Hematopoietic multipotent progenitor cell treated with erythropoietin and hydrocortisone succinate and interleukin-3 and kit ligand, for 4 days (in vitro differentiated cells): ENCODE measurements around the gene FBXW8.

ENCODE experiments used
- DNase-seq: peaks from one replicate; pipeline ENCODE4 v3.0.0-alpha.2; 2015

Gene FBXW8

DNA sequence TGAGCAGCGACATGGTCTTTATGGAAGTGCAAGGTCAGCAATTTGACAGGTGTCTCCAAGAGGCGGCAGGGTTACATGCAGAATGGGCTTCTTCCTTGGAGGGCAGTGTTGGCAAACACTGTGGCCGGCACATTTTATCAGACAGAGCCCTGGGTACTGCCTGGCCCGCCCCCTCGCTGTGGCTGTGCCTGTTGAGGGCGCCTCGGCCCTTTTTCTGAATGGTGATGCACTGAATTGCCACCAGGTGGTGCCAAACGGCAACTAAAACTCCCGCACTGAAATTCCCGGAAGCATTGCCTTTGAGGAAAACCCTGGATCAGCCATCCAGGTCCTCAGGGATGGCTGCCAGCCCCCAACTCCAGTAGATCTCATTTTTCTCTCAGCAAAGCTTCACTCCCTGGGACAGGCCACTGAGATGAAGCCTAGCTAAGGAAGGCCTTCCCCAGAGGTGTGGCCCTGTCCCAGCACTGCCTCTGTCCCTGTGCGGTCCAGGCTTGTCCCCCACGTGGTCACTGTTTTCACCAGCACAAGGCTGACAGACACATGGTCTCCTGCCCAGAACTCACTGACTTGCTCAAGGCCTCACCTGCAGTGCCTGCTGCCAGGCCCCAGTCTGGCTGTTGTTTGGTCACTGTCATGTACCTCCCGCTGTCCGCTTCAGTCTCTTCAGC lies 114.9 kb downstream of the FBXW8 start:
- DNase-seq, result peak; percentile 87

DNA sequence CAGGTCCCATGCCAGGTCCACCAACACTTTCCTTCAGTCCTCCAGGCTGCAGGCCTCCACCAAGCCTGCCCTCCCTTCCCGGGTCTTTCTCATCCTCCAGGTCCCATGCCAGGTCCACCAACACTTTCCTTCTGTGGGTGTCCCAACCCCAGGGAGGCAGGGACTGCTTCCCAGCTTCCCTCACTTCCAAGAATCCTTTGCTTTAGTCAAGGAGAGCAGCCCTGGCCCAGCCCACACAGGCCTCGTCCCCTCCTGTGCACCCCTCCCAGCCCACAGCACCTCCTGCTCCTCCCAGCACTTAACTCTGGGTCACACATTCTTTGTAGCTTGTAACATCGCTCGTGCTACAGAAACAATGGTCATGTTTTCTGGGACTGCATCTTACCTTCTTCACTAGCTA lies 115.6 kb downstream of the FBXW8 start:
- DNase-seq, result no peak

DNA sequence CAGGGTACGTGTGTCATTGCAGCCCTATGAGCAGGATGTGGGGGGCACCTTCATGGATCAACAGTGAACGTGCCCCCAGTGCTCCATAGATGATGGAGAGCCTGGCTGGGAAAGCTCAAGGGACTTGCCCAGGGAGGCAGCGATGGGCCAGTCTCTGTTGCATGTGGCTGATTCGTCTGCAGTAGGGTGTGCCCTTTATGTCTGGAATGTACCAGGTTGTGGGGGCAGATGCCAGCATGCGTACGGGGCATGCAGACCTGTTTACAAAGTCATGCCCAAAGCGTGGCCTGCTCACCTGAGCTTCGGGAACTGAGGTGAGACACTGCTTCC lies 116.1 kb downstream of the FBXW8 start:
- no peak for DNase-seq

DNA sequence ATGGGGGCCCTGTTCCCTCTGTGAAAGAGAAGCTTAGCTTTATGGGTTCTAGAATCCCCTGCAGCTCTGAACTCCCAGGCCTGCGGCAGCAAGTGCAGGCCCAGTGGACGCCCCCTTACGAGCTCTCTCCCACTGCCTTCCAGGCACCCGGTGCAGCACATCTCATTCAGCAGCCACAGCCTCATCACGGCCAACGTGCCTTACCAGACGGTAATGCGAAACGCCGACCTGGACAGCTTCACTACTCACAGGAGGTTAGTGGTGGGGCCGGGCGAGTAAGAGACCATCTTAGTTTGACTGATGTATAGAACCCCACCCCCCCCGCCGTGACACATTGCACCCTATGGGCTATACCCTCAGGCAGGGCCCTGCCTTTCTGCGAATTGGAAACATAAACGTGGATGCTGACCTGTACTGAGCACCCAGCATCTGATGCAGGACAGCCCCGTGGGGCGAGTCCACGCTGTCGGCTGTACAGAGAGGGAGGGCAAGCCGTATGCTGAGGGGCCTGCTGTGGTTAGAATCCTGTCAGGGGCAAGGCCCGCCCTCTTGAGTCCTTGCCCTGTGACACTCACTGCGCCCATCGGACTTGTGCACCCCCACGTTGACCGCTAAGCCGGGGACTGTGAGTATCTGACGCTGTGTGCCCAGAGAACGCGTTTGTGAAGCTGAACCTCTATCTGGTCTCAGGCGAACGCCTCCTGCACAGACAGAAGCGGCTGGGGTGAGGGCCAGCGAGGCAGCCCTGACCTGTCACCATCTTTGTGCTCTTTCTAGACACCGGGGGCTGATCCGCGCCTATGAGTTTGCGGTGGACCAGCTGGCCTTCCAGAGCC lies 116.7 kb downstream of the FBXW8 start:
- DNase-seq, result no peak

DNA sequence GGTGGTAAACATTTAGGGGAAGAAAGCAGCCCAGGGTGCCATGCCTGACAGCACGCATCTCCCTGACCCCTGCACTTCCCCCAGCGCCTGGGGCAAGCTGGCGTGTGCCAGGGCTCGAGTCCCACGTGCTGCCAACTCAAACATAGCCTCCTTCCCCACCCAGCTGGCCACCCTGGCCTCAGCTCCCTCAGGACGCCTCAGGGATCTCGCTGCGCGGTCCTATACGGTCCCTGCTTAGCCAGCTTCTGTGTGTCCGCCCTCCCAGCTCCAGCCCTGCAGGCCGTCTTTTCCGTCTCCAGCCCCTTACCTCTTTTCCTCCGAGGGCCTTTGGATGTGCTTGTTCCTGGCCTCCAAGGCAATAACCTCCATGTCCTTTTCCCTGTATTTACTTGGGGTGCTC lies 117.5 kb downstream of the FBXW8 start:
- no peak for DNase-seq

DNA sequence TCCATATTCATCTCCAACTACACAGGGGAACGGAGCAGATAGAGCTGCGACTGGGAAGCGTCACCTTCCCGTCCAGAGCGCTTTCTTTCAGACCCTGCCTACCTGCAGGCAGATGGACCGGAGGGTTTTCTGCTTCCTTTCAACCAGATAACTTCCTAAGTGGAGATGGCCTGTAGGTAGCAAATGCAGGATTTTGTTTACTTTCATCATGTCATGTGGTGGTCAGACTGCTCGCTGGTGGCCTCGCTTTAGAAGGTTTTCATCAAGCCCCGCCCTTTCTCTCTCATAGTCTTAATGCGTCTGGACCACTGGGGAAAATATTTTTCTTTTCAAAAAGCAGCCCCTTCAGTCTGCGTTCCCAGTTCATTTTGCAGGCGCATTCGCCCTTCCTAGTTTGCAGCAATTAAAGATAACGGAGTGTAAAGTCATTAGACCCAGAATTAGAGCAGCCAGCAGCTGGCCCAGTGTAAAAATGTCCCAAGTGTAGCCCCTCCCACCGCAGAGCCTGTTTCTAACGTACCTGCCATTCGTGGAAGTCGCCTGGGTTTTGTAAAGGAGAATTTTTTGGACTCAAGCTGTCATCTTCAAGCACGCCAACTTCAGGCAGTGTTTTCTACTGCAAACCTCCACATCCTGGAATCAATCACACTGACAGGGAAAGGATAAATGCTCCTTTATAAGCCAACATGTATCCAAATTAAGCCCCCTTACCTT lies 119.6 kb downstream of the FBXW8 start:
- no peak for DNase-seq

DNA sequence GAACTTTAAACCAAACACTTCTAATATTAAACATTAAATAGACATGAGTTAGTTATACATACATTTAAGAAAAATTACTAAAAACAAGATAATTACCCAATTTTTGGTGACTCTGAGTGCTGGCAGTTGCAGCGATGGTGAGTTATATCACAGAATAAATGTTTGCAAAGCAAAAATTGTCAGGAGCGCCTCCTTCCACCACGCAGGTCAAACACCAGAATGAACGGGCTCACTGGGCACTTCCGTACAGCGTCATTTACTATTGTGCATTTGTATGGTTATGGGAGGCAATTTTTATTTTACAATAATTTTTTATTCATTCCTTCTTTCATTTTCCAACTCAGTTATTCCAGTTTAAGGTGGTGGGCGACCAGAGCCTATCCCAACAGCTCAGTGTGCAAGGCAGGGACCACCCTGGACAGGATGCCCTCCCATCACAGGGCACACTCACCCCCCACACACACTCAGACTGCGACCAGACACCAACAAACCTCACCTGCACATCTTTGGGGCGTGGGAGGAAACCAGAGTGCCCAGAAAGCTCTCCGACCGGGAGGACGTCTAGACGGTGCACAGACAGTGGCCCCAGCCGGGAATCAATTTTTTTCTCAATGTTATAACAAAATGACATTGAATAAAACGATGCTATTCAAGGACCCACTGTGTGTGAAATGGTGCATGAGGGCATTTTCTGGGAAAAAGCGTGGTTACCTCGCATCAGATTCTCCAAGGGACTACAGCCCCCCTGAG lies 121.3 kb downstream of the FBXW8 start:
- no peak for DNase-seq

DNA sequence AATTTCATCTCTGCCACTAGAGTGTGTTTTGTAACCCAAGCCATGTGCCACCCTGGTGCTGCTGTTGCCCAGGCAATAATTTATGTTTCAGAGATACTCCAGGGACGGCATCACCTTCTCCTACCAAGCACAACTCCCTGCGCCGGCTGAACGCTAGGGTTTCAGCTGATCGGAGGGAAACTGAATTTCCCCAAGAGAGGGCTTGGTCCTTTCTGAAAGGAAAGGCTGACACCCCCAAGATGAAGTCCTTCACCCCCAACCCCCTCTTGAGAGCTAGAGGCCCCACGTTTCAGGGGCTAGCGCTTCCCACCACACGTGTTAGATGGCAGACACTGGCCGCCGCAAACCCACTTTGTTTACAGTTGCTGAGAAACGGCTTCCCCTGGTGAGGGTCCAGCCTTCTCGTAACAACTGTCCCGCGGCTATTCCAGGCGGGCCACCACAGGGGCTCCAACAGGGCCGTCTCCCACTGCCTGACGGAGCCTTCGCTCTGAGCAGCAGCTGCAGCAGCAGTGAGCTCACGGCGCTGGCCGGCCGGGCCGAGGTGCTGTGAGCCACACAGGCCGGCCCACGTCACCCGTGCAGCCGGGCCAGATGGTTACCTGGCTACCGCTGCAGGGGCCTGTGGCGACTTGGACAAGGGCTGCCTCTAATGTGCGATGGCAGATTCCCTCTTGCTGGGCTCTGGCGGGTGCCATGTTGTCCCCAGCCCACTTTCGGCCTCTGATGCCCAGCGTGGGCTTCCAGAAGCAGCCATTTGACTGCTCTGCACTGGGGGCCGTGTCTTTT lies 122.0 kb downstream of the FBXW8 start:
- peak; percentile 42 for DNase-seq

DNA sequence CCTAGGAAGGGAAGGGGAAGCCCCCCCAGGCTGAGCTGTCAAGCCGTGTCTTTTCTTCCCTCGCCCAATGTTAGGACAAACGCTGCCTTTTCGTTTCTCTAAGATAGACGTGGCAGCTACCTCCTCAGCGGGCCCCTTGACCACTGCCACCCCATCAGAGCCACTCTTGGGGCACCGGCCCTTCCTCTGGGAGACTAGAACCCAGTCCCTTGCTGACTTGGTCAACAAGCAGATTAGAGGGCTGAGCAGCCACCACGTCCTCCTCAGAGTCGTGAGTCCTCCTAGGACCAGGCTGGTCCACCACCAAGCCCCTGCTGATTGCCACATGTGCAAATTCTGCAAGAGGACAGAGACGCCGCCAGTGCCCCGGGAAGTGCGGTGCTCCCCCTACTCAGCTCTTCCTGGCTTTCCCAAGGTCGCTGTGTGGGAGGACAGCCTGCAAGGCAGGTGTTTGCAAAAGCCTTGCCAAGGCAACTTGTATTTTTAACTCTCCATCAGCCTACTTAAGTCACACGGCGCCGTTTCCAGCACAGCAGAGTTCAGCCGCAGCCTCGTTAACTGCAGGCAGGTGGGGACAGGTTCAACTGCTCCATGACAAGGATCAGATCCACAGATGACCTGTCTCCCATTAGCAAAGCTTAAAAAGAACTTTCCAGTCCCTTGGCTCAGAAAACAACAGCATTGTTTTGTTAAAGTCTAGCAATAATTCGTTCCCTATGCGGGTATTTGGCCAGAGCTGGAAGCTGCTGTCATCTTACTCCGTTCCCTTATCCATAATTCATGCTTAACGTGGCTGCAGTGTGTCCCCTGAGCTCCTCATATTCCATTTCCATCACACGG lies 122.9 kb downstream of the FBXW8 start:
- no peak for DNase-seq

DNA sequence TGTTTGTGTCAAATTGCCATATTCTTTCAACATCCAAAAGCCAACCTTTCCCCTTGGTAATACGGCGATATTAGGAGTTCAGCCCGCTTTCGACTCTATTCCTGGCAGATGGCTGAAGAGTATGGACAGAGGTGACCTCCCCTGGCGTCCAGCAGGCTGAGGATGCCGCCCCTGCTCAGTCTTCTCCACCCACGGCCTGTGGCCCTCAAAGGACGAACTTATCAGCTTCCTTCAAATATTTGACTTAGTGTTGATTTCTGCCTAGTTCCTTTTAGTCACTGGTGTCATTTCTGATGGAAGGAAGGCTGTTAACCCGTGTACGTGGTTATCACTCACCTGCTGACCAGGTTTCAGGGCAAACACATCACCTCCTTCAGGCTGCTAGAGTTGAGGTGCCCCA lies 123.5 kb downstream of the FBXW8 start:
- DNase-seq, result no peak

DNA sequence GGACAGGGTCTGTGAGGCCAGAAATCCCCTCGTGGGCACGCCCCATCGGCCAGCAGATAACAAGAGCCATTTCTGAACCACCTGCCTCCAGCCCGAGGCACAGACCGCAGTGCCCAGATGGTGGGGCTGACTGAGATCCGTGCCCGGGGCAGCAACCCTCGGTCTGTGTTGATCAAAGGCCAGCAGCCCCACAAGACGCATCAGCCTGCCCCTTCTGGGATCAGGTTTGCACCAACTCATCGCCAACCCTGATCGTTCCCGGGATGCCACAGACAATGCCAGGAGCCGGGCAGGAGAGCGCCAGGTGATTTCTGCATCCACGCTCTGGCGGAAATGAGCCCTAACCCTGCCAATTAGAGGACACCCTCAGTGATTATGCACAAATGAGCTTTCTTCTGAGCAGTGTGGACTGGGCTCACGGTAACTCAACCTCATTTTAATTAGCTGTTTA lies 124.0 kb downstream of the FBXW8 start:
- DNase-seq, result no peak

DNA sequence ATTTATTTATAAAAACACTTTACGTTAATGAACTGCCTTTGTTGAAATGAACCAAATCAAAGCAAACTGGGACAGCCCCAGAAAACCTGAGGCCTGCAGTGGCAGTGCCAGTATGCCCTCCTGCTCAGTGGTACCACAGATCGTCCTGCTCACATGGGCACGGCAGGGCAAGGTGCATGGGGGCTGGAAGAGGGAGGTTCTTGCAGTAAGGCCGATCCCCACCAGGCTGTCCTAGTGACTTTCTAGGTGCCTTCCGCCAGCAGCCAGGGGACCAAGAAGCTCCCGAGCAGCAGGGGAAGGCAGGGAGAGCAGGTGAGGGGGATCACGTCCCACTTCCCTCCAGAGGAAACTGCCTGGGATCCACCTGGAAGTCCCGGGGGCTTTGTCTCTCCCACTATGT lies 124.5 kb downstream of the FBXW8 start:
- no peak for DNase-seq

DNA sequence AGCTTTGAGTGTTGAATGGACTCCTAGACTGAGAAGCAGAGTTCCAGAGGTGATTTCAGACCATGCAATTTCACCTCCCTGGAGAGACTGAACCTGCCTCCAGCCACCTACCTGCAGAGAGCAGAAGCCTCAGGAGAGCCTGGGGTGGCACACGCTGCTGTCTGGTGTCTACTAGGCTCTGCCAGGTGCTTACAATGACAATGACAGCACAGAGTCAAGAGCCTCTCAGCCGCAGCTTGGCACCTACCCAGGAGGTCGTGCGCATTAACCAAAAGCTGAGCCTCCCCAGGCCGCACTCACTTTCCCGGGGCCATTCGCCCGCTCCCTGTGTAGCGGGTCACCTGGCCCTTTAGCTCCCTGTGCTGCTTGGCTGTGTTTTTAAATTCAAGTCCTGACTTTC lies 125.3 kb downstream of the FBXW8 start:
- no peak for DNase-seq

DNA sequence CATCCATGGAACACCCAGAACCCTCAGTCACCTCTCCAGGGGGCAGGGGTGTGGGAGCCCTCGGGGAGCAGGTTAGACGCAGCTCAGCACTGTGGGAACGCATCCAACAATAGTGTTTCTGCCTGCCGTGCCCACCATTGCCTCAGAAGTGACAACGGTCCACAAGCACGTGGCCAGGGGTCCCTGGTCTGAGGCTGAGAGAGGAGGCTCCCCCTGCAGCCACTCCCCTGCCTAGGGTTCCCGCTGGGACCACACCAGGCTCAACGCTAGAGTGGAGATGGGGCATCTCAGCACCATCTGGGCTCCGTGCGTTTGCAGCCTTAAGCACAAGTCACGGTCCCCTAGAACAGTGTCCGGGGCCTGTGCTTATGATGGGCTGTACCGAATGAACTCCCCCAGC lies 125.8 kb downstream of the FBXW8 start:
- DNase-seq, result no peak

DNA sequence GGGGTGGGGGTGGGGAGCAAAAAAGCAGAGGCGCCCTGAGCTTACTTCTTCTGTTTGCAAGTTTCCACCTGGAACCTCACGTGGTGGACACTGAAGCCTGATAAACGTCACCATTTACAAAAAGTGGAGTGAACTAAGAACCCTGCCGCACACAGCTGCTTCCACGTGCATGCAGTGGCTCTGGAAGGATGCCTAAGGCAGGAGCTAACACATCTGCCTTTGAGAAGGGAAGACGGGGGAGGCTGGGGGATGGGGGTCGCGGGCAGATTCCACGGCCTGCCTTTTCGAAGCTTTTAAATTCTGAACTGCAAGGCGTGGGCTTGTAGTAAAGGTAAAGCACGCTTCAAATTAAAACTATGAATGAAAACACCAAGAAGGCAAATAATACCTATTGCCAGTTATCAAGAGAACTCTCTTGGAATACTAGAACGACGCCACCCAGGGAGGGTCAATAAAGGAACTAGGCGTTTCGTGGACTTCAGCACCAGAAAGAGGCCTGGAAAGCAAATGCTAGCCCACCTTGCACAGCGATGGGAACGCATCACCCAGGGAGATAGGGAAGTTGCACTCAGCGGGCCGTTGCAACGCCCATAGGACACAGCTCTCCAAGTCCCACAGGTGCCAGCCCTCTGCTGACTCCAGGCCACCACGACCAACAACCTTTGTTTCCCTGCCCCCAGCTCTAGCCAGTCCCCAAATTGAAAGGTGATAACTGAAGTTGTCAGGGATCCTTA lies 126.7 kb downstream of the FBXW8 start:
- DNase-seq, result no peak

DNA sequence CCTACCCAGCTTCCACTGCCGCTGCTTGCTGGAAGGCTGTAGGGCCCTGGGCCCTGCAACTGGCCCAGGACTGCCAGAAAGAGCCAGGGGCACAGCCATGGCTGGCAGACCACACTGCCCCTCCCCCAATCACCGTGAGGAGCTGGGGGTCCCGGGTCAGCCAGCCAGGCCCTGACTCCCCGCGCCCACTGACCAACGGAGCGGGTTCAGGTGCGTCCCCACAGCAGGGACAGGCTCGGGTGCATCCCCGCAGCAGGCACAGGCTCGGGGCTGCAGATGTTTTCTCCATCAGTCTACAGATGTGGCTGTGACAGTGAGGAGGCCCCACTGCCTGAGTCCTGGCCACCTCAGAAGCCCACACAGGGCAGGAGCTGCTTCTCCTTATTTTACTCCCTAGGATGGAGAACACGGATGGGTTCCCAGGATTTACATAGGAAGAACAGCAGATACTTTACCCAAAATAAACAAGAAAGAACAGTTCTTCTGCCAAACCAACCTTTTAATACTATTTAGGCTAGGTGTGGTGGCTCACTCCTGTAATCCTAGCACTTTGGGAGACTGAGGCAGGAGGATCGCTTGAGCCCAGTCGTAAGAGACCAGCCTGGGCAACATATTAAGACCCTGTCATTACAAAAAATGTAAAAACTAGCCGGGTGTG lies 127.4 kb downstream of the FBXW8 start:
- no peak for DNase-seq

DNA sequence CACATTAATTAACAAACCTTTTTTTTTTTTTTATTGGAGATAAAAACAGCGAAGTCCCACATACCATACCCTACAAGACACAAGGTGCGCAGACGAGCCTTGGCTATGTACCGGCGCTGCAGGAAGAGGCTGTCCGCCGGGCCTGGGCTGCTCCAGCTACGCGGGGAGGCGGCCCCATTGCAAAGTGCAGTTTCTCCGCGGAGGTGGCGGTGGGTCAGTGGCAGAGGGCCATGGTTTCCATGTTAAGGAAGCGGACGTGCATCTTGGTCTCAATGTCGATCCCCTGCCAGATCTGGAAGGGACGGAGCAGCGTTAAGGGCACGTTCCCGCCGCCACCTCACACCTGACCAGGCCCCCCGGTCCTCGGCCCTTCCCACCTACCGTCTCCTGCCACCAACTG lies 128.2 kb downstream of the FBXW8 start:
- no peak for DNase-seq

DNA sequence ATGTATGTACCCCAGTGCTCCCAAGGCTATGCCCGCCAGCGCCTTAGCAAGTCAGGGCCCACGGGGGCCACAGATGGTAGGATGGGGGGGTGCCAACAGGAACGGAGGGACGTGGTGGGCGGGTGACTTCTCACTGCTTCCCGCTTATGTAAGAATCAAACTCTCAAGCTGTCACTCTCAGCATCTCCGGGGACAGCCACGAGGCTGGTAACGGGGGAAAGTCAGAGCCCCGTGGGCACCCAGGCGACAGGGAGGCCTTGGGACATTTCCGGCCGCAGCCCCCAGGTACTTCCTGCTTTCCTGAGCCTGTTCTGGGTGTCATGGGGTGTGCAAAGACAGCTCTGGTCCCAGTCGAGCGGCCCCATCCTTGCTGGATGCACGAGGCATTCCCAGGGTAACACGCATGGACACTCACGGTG lies 129.2 kb downstream of the FBXW8 start:
- DNase-seq, result no peak

DNA sequence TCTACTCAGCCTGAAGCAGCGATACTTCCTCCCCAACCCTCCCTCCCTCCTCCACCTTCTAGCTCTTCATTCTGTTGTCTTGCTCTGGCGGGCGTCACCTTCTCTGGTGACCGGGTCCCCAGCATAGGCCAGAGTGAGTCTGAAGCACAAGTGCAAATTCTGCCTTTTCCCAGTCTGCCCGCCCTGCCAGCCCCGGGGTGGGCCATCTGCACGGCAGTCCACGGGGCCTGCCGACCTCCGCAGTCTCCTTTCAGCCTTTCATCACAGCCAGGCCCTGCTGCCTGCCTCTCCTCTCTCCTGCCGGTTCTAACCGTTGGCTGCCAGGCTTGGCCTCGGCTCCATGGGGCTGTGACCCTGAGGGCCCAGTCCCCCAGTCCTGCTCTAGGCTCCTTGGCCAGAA lies 129.7 kb downstream of the FBXW8 start:
- DNase-seq, result peak; percentile 40

DNA sequence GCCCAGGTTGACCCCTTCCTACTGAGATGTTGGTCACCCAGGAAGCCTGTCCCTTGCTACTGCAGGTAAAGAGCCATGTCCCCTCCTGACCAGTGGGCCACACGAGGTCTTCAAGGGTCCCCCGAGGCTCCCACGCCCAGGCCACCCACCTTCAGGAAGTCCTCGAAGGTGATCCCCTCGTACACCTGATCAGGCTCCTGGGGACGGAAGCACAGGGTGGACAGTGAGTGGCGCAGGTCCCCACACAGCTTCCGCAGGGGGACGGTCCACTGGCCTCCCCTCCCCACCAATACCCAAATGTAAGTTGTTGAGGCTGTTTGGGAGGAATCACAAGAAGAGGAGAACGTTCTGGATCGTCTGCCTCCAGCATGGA lies 131.0 kb downstream of the FBXW8 start:
- no peak for DNase-seq
